ENCODE measurements around the gene SEMA4F.
"Not testable (repeated sequence)": the region's sequence is repeated elsewhere in the genome, so short reads cannot be mapped to it uniquely, and the experiment has no call there.

Gene SEMA4F

GRCh38 chr2:74625658-74626425 is 28.2 kb upstream of the SEMA4F start:
- H3K4me3 ChIP-seq (ENCODE audit: low read depth, low read length), result no peak overlapping the region
- TF ChIP-seq CTCF (IDR thresholded peaks at IDR 0.05; ENCODE audit: low read depth, low read length), result no peak

GRCh38 chr2:74628538-74629105 is 25.4 kb upstream of the SEMA4F start:
- no peak overlapping the region for H3K4me3 ChIP-seq (ENCODE audit: low read depth, low read length)
- TF ChIP-seq CTCF (IDR thresholded peaks at IDR 0.05; ENCODE audit: low read depth, low read length), result no peak

GRCh38 chr2:74630454-74630853 is 23.6 kb upstream of the SEMA4F start:
- H3K4me3 ChIP-seq (ENCODE audit: low read depth, low read length), result not testable (repeated sequence)

GRCh38 chr2:74632209-74632938 is 21.7 kb upstream of the SEMA4F start:
- TF ChIP-seq CTCF (IDR thresholded peaks at IDR 0.05; ENCODE audit: low read depth, low read length), result 0 out of 2 replicates have a peak, but pooled peaks have one; percentile 11

GRCh38 chr2:74632939-74633312 is 21.1 kb upstream of the SEMA4F start:
- TF ChIP-seq CTCF (IDR thresholded peaks at IDR 0.05; ENCODE audit: low read depth, low read length), result no peak
- H3K4me3 ChIP-seq (ENCODE audit: low read depth, low read length), result no peak overlapping the region

More at GRCh38 chr2:74632209-74632938, 21.7 kb upstream of the SEMA4F start:
- H3K4me3 ChIP-seq (ENCODE audit: low read depth, low read length), result no peak overlapping the region

GRCh38 chr2:74639550-74639949 is 14.5 kb upstream of the SEMA4F start:
- no peak overlapping the region for H3K4me3 ChIP-seq (ENCODE audit: low read depth, low read length)
- no peak for TF ChIP-seq CTCF (IDR thresholded peaks at IDR 0.05; ENCODE audit: low read depth, low read length)

GRCh38 chr2:74645344-74645743 is 8.7 kb upstream of the SEMA4F start:
- no peak overlapping the region for H3K4me3 ChIP-seq (ENCODE audit: low read depth, low read length)
- no peak for TF ChIP-seq CTCF (IDR thresholded peaks at IDR 0.05; ENCODE audit: low read depth, low read length)
